Neural cell (in vitro differentiated cells): ENCODE data around the gene DIDO1. TPM values are rescaled to one million over a fixed set of nuclear protein-coding genes. Genes with fewer than 3 reads are reported as not detected.

Source experiments
- H2AFZ ChIP-seq: fragments of 200-600, 300-800 bp; sonication (generic), shearing (Covaris generic); 2 replicates; pipeline ENCODE4 v1.6.0; 2014; ENCODE audit warnings: low read depth, mild to moderate bottlenecking, antibody characterized with exemption, low read length, moderate library complexity
- H3F3A ChIP-seq: fragments of 200-600 bp; shearing (Covaris generic); 2 replicates; pipeline ENCODE4 v1.6.1; 2016; ENCODE audit warnings: mild to moderate bottlenecking, moderate library complexity, mixed read lengths, antibody characterized with exemption, low read length; ENCODE audit not compliant: insufficient read depth, poor library complexity, severe bottlenecking
- H3K27ac ChIP-seq: fragments of 200-600, 300-800 bp; sonication (generic), shearing (Covaris generic); 2 replicates; pipeline ENCODE4 v1.5.1; 2014; ENCODE audit warnings: mild to moderate bottlenecking, low read length, moderate library complexity
- H3K27me3 ChIP-seq: fragments of 300-800, 200-600 bp; sonication (generic), shearing (Covaris generic); 2 replicates; pipeline ENCODE4 v1.6.0; 2014; ENCODE audit warnings: mild to moderate bottlenecking, low read depth, low read length, moderate library complexity; ENCODE audit not compliant: insufficient read depth
- H3K36me3 ChIP-seq: fragments of 300-800, 200-600 bp; sonication (generic), shearing (Covaris generic); 2 replicates; pipeline ENCODE4 v1.5.1; 2014; ENCODE audit warnings: mild to moderate bottlenecking, antibody characterized with exemption, low read length, moderate library complexity; ENCODE audit not compliant: insufficient read depth
- H3K4me2 ChIP-seq: fragments of 300-800, 200-600 bp; sonication (generic), shearing (Covaris generic); 2 replicates; pipeline ENCODE4 v1.6.0; 2014; ENCODE audit warnings: mild to moderate bottlenecking, low read length
- H3K4me3 ChIP-seq: fragments of 300-800, 200-600 bp; sonication (generic), shearing (Covaris generic); 2 replicates; pipeline ENCODE4 v1.5.1; 2014; ENCODE audit warnings: mild to moderate bottlenecking, low read length, moderate library complexity
- H3K79me2 ChIP-seq: fragments of 200-600 bp; shearing (Covaris generic); replicated peaks from 2 replicates; pipeline ENCODE4 v1.6.0; 2014; ENCODE audit warnings: mild to moderate bottlenecking, low read length, moderate library complexity; ENCODE audit not compliant: insufficient read depth
- H3K9ac ChIP-seq: fragments of 300-800, 200-600 bp; sonication (generic), shearing (Covaris generic); 2 replicates; pipeline ENCODE4 v1.6.1; 2016; ENCODE audit warnings: mild to moderate bottlenecking, low read length, mixed read lengths
- H3K9me2 ChIP-seq: fragments of 200-600 bp; shearing (Covaris generic); 2 replicates; pipeline ENCODE4 v1.6.1; 2016; ENCODE audit warnings: mild to moderate bottlenecking, low read length, mixed read lengths; ENCODE audit not compliant: insufficient read depth
- H3K9me3 ChIP-seq: fragments of 200-600, 300-800 bp; sonication (generic), shearing (Covaris generic); 2 replicates; pipeline ENCODE4 v1.6.1; 2016; ENCODE audit warnings: mild to moderate bottlenecking, mixed run types, low read length, moderate library complexity, mixed read lengths
- H4K20me1 ChIP-seq: fragments of 200-600 bp; shearing (Covaris generic); 2 replicates; pipeline ENCODE4 v1.6.1; 2016; ENCODE audit warnings: mild to moderate bottlenecking, mixed run types; ENCODE audit not compliant: insufficient read depth
- EP300 ChIP-seq: fragments of 450-650 bp; conservative IDR thresholded peaks from 2 replicates; pipeline ENCODE4 v1.6.1; 2014; ENCODE audit warnings: antibody characterized with exemption, mild to moderate bottlenecking, moderate library complexity; ENCODE audit not compliant: poor library complexity, severe bottlenecking
- EZH2 ChIP-seq: fragments of 200-600, 300-800 bp; shearing (Covaris generic), sonication (generic); IDR thresholded peaks from 2 replicates; pipeline ENCODE4 v1.6.1; 2014; ENCODE audit warnings: antibody characterized with exemption, low read length, borderline replicate concordance, mild to moderate bottlenecking; ENCODE audit not compliant: insufficient read depth, poor library complexity, severe bottlenecking
- MXI1 ChIP-seq: fragments of 450-650 bp; conservative IDR thresholded peaks from 2 replicates; pipeline ENCODE4 v1.6.1; 2014; ENCODE audit warnings: antibody characterized with exemption, mild to moderate bottlenecking; ENCODE audit not compliant: poor library complexity, severe bottlenecking
- POLR2AphosphoS5 ChIP-seq: IDR thresholded peaks from 2 replicates; pipeline ENCODE4 v1.6.1; 2012
- RAD21 ChIP-seq: fragments of 450-650 bp; conservative IDR thresholded peaks from 2 replicates; pipeline ENCODE4 v1.6.1; 2014; ENCODE audit warnings: antibody characterized with exemption, mild to moderate bottlenecking, moderate library complexity
- SMC3 ChIP-seq: fragments of 450-650 bp; conservative IDR thresholded peaks from 2 replicates; pipeline ENCODE4 v1.6.1; 2014; ENCODE audit warnings: antibody characterized with exemption, mild to moderate bottlenecking, moderate library complexity; ENCODE audit not compliant: poor library complexity
- TAF1 ChIP-seq: IDR thresholded peaks from 2 replicates; pipeline ENCODE4 v1.6.1; 2012; ENCODE audit warnings: low read depth
- polyA plus RNA-seq: library from polyadenylated mRNA; depleted of rRNA; stranded (reverse); fragments of >200 nt; gene quantifications from 2 replicates; pipeline ENCODE4 v1.2.3, GENCODE V29; 2014
- TF ChIP-seq, protein P1 (sequence below): IDR thresholded peaks from 2 replicates; pipeline ENCODE4 v1.6.1; 2012; ENCODE audit warnings: borderline replicate concordance
- TF ChIP-seq, protein P2 (sequence below): fragments of 450-650 bp; IDR thresholded peaks from 2 replicates; pipeline ENCODE4 v1.5.1; 2014; ENCODE audit warnings: antibody characterized with exemption, mild to moderate bottlenecking, moderate library complexity; ENCODE audit not compliant: poor library complexity, severe bottlenecking

The DIDO1 gene
- polyA plus RNA-seq, 1 donor from 2014 or later, result 42.8 TPM

- no peaks in the 10 kb centered on the region for H3K79me2 ChIP-seq
- H3K9me2 ChIP-seq, result no peaks in the 10 kb centered on the region
- no peak for TF ChIP-seq SMC3
- TF ChIP-seq, protein P1, sequence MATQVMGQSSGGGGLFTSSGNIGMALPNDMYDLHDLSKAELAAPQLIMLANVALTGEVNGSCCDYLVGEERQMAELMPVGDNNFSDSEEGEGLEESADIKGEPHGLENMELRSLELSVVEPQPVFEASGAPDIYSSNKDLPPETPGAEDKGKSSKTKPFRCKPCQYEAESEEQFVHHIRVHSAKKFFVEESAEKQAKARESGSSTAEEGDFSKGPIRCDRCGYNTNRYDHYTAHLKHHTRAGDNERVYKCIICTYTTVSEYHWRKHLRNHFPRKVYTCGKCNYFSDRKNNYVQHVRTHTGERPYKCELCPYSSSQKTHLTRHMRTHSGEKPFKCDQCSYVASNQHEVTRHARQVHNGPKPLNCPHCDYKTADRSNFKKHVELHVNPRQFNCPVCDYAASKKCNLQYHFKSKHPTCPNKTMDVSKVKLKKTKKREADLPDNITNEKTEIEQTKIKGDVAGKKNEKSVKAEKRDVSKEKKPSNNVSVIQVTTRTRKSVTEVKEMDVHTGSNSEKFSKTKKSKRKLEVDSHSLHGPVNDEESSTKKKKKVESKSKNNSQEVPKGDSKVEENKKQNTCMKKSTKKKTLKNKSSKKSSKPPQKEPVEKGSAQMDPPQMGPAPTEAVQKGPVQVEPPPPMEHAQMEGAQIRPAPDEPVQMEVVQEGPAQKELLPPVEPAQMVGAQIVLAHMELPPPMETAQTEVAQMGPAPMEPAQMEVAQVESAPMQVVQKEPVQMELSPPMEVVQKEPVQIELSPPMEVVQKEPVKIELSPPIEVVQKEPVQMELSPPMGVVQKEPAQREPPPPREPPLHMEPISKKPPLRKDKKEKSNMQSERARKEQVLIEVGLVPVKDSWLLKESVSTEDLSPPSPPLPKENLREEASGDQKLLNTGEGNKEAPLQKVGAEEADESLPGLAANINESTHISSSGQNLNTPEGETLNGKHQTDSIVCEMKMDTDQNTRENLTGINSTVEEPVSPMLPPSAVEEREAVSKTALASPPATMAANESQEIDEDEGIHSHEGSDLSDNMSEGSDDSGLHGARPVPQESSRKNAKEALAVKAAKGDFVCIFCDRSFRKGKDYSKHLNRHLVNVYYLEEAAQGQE, result no peak
- no peak for TF ChIP-seq POLR2AphosphoS5
- TF ChIP-seq MXI1, result no peak
- TF ChIP-seq EP300, result no peak
- TF ChIP-seq TAF1, result no peak
- no peak for TF ChIP-seq RAD21
- TF ChIP-seq EZH2, result no peak
- TF ChIP-seq, protein P2, sequence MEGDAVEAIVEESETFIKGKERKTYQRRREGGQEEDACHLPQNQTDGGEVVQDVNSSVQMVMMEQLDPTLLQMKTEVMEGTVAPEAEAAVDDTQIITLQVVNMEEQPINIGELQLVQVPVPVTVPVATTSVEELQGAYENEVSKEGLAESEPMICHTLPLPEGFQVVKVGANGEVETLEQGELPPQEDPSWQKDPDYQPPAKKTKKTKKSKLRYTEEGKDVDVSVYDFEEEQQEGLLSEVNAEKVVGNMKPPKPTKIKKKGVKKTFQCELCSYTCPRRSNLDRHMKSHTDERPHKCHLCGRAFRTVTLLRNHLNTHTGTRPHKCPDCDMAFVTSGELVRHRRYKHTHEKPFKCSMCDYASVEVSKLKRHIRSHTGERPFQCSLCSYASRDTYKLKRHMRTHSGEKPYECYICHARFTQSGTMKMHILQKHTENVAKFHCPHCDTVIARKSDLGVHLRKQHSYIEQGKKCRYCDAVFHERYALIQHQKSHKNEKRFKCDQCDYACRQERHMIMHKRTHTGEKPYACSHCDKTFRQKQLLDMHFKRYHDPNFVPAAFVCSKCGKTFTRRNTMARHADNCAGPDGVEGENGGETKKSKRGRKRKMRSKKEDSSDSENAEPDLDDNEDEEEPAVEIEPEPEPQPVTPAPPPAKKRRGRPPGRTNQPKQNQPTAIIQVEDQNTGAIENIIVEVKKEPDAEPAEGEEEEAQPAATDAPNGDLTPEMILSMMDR, result no peak
- no peak overlapping the region for H3K9ac ChIP-seq
- no peaks in the 10 kb centered on the region for H3K27me3 ChIP-seq
- H4K20me1 ChIP-seq, result no peaks in the 10 kb centered on the region
- no peak overlapping the region for H3K4me2 ChIP-seq
- H3K36me3 ChIP-seq, result no peaks in the 10 kb centered on the region
- no peak overlapping the region for H3K4me3 ChIP-seq
- no peak overlapping the region for H2AFZ ChIP-seq
- H3K27ac ChIP-seq, result no peak overlapping the region
- H3F3A ChIP-seq, result no peaks in the 10 kb centered on the region
- no peaks in the 10 kb centered on the region for H3K9me3 ChIP-seq
Observed at GRCh38 chr20:62967149-62967501, 40.8 kb upstream of the DIDO1 start.

- no peaks in the 10 kb centered on the region for H3K79me2 ChIP-seq
- H3K9ac ChIP-seq, result no peak overlapping the region
- TF ChIP-seq MXI1 (no peak), TAF1 (no peak), RAD21 (no peak), SMC3 (no peak), POLR2AphosphoS5 (no peak), EZH2 (no peak), EP300 (no peak)
- TF ChIP-seq, protein P2, result no peak
- TF ChIP-seq, protein P1, result no peak
- H3K4me2 ChIP-seq, result no peak overlapping the region
- H3F3A ChIP-seq, result no peaks in the 10 kb centered on the region
- no peak overlapping the region for H2AFZ ChIP-seq
- H3K9me3 ChIP-seq, result no peaks in the 10 kb centered on the region
- H3K9me2 ChIP-seq, result no peaks in the 10 kb centered on the region
- no peak overlapping the region for H3K27ac ChIP-seq
- H3K36me3 ChIP-seq, result no peaks in the 10 kb centered on the region
- H3K27me3 ChIP-seq, result no peaks in the 10 kb centered on the region
- no peaks in the 10 kb centered on the region for H4K20me1 ChIP-seq
- H3K4me3 ChIP-seq, result no peak overlapping the region
Observed at GRCh38 chr20:62966212-62967148, 40.2 kb upstream of the DIDO1 start.
